HG02885 (cell line): Measurements from ENCODE around the gene DNAJC7.
"Not testable (repeated sequence)": the region's sequence is repeated elsewhere in the genome, so short reads cannot be mapped to it uniquely, and the experiment has no call there.

Source experiments
- ATAC-seq: cut with Tn5 transposase; IDR thresholded peaks from one replicate; pipeline ENCODE4 v1.9.1; 2021; ENCODE audit warnings: mild to moderate bottlenecking; ENCODE audit not compliant: unreplicated experiment, poor library complexity

Gene DNAJC7

GRCh38 chr17:42041619-42042018 lies 24.4 kb upstream of the DNAJC7 start:
- ATAC-seq = no peak

GRCh38 chr17:42040818-42041217 lies 23.6 kb upstream of the DNAJC7 start:
- no peak for ATAC-seq

- ATAC-seq = no peak
These were observed 22.8 kb upstream of the DNAJC7 start for GRCh38 chr17:42039794-42040763.

- ATAC-seq = no peak
These were observed 21.2 kb upstream of the DNAJC7 start for GRCh38 chr17:42038221-42038973.

- no peak for ATAC-seq
These were observed 16.8 kb upstream of the DNAJC7 start for GRCh38 chr17:42034059-42034458.

- no peak for ATAC-seq
These were observed 14.3 kb upstream of the DNAJC7 start for GRCh38 chr17:42031584-42031983.

GRCh38 chr17:42028791-42029127 lies 11.5 kb upstream of the DNAJC7 start:
- ATAC-seq = no peak

GRCh38 chr17:42027961-42028790 lies 10.9 kb upstream of the DNAJC7 start:
- ATAC-seq = no peak

- ATAC-seq = no peak
These were observed 10.3 kb upstream of the DNAJC7 start for GRCh38 chr17:42027590-42027889.

- no peak for ATAC-seq
These were observed 9.8 kb upstream of the DNAJC7 start for GRCh38 chr17:42026857-42027589.

GRCh38 chr17:42025936-42026335 lies 8.7 kb upstream of the DNAJC7 start:
- ATAC-seq = no peak

- no peak for ATAC-seq
These were observed 7.9 kb upstream of the DNAJC7 start for GRCh38 chr17:42025191-42025579.

GRCh38 chr17:42023524-42024349 lies 6.5 kb upstream of the DNAJC7 start:
- ATAC-seq = no peak

GRCh38 chr17:42020845-42021244 lies 3.6 kb upstream of the DNAJC7 start:
- not testable (repeated sequence) for ATAC-seq

GRCh38 chr17:42019509-42020404 lies 2.5 kb upstream of the DNAJC7 start, which contains the start of gene NKIRAS2:
Gene NKIRAS2 (plus strand): TSS chr17:42020090. CDS start chr17:42021578, 1,488 bp downstream.
- peak; percentile 55 for ATAC-seq

GRCh38 chr17:42018988-42019387 lies 1.7 kb upstream of the DNAJC7 start:
- ATAC-seq = no peak

GRCh38 chr17:42018339-42018738 lies 1.1 kb upstream of the DNAJC7 start:
- no peak for ATAC-seq

GRCh38 chr17:42017866-42018200 lies 594 bp upstream of the DNAJC7 start:
- no peak for ATAC-seq
